GM21737 (cell line): Measurements from ENCODE around the gene RUNX2.

ENCODE experiments used
- ATAC-seq: cut with Tn5 transposase; IDR thresholded peaks from one replicate; pipeline ENCODE4 v1.9.1; 2021; ENCODE audit warnings: mild to moderate bottlenecking, moderate library complexity; ENCODE audit not compliant: unreplicated experiment

The RUNX2 gene

DNA sequence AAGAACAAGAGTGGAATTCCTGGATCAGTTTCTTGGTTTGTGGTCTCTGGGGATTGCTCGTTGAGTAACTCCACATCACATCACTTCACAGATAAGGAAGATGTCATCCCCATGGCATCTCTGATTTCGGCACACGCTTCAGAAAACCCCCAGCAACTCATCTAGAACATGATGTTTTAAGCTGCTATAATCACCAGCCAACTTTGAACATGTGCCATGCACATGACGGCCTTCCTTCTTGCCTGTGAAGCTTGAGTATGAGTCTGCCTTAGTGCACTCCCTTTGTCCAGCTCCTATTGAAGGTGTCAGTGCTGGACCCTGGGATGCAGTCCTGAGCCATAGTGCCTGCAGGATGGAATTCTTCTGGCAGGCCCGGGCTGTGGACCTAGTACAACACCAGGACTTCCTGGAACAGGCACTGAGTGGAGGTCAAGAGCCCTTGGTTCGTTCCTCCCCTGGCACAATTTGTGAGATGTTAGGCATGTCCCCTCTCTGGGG, 281.1 kb downstream of the RUNX2 start:
- ATAC-seq, result no peak

DNA sequence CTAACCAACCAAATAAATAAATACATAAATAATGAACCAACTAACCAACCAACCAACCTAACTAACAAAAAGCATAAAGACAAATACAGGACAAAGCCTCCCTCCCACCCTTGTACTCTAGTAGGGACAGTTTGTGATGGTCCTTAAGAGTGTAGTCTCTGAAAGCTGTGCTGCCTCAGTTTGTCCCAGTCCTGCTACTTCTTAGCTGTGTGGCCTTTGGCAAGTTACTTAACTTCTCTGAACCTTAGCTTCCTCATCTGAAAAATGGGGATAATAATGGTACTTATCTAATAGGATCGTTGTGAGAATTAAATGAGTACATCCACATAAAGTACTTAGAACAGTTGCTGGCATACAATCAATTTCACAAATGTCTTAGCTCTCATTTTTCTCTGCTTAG, 282.2 kb downstream of the RUNX2 start:
- ATAC-seq, result no peak

DNA sequence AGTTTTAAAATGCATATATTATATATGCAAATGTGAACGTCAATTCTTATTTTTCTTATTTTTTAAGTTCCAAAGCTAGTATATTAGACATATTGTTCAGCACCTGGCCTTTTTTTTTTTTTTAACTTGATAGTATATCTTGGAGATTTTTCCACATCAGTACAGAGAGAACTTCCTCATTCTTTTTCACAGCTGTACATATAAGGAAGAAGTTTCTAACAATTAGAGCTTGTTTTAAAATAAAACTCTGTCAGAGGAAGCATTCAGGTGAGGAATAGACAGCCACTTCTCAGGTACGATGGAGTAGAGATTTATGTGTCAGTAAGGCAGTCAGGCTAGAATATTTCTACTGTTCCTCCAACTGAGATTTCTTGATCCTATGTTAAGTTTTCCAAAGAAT, 282.7 kb downstream of the RUNX2 start:
- no peak for ATAC-seq

DNA sequence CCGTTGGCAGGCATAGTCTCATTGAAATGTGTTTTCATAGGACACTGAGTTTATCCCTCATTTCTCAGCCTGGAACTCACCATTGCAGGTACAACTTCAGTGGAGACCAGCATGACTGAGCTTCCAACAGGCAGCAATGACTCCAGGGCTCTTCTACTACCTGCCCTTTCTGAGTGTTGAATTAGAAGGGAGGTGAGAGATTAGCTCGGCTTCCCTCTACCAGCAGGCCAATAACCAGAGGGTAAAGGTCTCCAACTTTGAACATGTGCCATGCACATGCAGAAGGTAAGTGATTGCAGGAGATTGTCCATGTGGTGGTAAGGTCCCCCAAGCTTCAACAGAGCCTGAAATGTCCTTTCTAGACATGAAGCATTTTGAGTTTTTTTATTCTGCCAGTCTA, 283.4 kb downstream of the RUNX2 start:
- no peak for ATAC-seq

DNA sequence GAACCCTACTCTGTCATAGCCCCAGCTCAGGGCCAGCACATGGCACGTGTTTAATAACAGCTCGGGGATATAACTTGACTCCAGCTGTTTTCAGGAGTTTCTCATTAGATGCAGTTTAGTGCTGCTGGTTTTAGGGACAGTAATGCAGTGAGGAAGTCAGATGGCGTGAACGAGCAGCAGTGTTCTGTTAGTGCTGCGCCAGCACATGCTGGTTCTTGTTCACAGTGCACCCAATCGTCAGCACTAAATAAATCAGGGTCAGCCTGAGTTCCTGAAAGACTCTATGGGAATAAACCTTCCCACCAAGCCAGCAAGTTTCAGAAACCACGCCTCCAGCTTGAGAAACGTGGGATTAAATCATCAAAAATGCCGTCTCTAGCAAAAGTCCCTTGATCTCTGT, 285.5 kb downstream of the RUNX2 start:
- ATAC-seq, result no peak

DNA sequence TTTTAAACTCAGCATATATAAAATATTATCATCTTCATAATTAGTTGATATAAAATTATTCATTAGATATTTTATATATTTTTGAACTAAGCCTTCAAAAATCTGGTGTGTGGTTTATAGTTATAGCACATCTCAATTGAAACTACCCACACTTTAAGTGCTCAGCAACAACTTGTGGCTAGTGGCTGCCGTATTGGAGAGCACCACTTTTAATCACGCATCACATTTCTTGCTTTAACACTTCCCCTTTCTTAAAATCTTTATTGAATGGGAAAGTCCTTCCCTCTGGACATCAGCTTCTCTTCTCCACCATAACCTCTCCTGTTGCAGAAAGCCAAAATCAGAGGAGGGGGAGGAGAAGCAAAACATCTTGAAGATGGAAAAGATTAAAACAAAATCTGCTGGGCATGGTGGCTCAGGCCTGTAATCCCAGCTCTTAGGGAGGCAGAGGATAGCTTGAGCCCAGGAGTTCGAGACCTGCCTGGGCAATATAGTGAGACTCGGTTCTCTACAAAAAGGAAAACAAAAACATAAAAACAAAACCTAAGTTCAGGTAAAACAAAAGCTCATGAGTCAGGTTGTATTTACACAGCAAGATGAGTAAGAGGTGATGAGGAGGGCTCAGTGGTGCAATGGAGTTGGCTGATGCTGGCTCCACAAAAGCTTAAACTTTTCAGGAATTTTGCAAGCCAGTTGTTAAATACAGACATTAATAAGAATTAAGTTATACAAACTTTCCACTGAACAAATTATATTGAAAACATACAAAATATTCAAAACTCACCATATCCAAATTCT, 286.6 kb downstream of the RUNX2 start:
- no peak for ATAC-seq

DNA sequence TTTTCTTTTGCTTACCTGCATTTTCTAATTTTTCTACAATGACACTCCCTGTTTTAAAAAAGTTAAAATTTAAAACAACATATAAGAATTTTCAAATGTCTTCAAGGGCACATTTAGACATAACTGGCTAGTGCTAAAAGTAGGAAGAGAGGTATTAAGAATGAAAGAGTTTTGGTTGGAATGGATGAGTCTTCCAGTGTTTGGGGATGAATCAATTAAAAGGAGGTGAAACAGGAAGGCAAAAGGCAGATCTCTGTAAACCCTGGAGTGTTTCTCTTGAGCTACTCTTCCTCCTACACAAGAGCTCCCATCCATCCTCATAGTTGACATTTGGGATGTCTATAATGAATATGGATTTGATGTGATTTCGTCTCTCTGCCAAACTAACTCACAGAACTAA, 288.1 kb downstream of the RUNX2 start:
- ATAC-seq, result no peak

DNA sequence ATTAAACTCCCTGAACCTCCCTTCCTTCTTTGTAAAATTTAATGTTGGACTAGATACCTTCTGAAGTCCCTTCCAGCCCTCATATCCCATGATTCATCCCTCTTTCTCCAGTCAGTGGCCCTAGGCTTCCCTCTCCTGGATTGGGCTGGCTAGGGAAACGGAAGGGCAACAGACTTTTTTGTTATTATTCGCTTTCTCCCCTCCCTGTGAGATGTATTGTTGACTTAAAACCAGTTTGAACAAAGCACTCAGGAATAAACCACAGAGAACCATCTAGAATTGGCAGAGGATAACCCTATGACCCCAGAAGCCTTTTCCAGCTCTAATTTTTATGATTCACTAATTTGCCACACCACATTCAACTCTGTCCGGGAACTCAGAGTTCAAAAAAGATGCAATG, 289.3 kb downstream of the RUNX2 start:
- no peak for ATAC-seq

DNA sequence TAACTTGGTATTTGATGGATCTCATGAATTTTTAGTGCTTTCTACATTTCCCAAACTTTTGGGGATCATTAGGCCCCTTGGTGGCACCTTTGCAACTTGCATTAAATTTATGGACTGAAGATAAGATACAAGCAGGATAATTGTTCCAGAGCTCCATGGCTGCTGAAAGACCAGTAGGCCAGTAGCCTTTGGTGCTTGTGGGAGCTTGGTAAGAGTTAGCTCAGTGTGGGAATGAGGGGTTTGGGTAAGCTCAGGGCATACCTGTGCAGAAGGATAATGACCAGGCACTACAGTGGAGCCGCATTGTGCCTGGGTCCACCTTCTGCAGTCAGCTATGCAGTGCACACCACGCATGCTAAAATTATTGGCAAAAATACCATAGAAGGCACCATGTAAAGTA, 290.1 kb downstream of the RUNX2 start:
- ATAC-seq, result no peak

DNA sequence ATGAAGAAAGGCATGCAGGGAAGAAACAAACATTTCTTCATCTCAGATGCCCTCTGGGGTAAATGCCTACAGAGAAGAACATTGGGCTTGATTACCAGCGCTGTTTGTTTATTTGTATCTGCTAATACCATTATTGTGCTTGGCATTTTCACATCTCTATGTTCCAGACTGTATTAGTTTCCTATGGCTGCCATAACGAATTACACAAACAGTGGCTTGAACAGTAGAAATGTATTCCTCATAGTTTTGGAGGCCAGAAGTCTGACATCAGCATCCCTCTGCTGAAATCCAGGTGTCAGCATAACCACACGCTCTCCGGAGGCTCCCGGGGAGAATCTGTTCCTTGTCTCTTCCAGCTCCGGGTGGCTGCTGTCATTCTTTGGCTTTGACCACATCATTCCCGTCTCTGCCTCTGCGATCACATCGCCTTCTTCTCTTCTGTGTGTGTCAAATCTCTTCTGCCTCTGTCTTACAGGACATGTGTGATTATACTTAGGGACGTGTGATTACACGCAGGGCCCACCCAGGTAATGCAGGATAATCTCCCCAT, 291.2 kb downstream of the RUNX2 start:
- ATAC-seq, result no peak

DNA sequence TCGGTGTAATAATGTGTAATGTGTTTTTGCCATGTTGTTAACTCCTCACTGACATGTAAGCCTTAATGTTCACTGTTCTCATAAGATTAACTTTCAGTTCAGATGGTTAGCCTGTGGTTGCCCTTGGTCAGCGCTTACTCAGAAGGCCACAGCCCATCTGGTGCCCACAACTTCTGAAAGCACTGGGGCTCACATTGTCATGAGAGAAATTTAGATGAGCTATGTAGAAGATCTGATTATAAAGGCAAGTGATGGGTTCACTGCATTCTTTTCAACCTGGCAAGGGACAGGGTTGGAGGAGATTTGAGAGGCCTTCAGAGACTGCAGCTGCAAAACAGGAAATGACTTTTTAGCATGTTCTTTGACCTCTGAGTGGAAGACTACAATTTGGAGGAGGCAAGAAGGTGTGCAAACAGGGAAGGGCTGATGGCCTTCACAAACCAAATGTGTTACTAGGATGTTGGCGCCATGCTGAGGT, 291.9 kb downstream of the RUNX2 start:
- ATAC-seq, result no peak

DNA sequence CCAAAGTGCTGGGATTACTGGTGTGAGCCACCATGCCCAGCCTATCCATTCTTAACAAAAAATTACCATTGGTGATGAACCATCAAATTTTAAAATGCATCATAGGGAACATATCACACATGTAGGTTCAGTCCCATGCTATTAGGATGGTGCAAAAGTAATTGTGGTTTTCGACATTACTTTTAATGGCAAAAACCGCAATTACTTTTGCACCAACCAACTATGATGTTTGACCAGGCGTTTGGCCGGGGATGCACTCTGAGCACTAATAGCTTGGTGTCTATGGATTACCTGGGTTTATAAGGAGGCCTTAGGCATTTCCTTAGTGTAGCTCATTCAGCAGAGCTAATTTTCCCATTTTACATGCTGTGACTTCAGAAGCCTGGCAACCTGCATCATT, 296.1 kb downstream of the RUNX2 start:
- ATAC-seq, result no peak

DNA sequence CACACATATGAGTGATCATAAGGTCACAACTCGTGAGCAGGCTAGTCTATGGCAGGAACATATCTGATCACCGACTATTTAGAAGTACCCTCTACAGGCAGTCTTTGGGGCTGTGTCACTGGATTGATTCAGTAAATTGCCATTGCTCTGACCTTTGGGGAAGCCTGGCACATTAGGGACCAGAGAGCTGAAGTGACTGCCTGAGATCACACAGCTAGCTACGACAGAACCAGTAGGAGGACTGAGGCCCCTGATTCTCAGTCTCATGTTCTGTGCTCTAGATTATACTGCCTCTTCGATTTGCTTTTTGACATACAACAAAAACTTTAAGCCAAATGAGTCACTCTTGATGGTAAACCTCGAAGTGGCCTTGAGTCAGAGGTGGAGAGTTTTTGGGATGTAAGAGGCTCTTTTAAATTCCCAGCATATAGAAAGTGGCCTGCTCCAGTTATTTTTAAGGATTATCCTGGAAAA, 297.1 kb downstream of the RUNX2 start:
- ATAC-seq, result no peak

DNA sequence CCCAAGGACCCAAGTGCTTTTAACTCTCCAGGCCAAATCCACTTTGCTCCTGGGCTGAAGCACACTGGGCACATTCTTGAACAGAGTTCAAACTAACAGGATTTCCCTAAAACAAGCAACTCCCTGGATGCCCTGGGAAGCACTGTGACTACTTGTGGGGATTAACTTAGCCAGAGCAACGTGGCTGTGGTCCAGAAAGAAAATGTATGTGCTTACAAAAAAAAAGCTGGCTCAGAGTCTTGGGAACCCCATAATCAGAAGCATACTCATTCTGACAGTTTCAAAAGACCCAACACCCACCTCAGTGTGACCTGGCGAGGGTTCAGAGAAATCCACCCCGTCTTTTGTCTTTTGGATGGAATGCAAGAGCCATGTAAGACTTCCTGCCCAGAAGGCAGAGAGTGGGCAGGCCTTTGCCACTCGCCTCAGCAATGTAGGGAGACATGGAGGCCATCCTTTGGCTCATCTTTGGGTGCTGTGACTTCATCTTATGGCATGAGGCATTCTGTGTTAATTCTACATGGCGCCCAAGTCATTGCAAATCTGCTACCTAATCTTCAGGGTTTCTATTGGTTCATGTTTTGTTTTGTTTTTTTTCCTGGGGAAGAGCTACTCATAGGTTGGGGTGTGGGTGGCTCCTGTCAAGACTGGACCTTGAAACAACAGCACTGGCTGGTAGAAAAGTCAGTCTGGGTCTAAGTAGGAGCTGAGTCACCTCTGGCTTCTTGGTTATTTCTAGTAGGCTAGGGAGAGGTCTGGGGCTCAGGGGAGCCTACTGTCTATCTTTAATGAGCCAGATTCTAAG, 298.2 kb downstream of the RUNX2 start:
- no peak for ATAC-seq

DNA sequence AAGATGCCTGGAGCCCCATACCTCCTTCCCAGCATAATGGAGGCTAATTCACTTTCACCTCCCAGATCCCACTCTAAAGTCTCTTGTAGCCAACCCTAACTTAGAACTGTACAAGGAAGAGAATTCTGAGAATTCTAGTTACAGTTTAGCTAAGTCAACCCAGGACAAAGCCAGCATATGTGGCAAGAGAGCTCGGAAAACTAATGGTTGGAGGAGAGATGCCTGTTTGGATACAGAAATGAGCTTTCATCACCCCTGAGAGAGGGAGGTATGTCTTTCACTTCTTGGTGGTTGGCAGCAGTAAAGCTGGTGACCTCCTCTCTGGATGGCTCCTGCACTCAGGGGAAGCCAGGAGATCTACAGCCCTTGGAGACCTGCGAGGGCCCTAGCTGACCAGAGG, 302.2 kb downstream of the RUNX2 start:
- no peak for ATAC-seq

DNA sequence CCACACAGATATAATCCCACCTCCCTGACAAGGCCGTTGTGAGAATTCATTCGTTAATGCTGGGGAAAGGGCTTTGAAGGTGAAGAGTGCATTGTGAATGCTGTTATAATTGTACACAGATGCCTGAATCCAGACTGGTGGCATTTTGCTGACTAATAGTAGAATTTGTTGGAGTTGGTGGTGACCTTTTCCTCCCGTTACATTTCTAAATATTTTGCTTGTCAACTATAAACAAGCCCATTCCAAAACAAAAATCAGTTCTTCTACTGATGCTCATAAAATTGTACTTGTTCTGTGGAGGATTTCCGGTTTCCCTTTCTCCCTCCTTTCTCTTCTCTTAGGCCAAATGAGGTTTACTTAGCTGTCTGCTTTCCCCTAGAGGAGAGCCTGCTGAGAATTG, 302.7 kb downstream of the RUNX2 start:
- ATAC-seq, result no peak

DNA sequence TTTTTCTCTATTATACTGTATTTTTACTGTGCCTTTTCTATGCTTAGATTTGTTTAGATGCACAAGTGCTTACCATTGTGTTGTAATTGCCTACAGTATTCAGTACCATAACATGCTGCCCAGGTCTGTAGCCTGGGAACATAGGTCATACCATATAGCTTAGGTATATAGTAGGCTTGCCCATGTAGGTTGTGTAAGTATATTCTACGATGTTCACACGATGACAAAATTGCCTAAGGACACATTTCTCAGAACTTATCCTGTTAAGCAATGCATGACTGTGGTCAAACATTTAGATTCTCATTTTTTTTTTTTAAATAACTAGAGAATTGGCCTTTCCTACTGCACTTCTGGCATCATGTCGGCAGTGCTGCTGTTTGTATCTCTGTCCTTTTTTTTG, 303.3 kb downstream of the RUNX2 start:
- ATAC-seq, result no peak

DNA sequence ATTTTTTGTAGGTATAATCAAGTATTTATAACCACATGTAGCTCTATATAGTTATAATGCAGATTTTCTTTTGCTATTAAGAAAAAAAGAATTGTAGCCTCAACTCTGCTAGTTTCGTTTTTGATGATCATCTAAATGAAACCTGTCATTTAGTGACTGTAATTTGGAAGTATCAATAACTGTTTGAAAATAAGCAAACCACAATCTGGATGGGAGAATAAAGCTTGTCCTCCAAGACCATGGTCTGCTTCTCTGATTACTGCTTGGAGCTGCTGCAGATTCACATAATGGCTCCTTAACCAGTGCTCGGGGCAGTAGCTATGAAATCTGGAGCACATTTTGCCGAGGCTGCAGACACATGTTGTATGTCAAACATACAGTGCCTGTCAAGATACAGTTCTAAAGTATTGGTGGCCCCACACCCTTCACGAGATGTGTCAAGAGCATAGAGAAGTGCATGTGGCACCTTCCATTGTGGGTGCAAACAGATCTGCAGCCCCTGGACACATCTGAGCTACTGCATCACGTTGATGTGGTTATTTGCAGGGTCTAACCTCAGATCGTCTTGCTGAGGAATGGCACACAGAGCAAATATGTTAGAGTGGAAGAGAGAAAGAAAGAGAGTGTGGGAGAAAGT, 305.3 kb downstream of the RUNX2 start:
- no peak for ATAC-seq

DNA sequence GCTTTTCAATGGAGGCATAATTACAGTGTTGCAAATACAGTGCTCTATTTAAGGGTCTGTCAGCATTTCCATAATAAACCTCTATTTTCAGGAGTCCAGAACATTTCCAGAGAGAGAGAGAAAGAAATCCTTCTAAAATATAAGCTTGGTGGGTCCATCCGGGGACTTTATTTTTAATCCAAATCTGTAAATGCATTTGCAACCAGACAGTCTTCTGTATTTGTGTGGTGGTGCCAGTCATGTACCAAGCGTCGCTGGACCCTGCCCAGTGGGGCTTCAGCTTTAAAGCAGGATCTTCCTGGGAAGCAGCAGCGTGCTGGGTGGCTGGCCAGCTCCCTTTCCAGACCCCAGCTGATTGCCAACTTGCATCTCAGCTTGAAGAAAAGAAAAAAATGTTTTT, 306.1 kb downstream of the RUNX2 start:
- ATAC-seq, result no peak

DNA sequence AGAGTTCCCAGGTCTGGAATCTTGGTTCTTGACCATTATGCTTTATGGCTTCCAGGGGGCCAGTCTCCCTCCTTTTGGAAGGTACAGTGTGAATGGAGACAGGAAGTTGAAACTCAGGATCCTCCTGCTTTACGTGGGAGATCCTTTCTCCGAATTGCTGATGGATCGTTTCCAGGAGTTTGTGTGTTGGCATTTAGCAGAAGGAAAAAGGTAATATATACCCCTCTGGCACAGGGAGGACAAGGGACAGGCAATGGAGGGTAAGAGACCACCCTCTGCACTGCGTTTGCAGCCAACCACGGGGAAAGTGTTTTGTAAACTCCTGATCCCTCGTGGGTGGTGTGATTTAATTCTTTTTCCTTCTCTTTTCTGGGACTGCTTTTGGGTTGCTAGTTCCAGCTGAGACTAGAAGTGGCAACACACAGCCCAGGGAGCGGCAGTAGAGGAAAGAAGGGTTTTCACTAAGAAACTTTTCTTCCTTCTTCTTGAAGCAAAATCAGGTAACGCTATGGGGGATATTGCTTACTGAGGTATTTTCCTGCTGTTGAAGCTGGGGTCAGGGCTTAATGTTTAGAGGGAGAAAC, 307.2 kb downstream of the RUNX2 start:
- no peak for ATAC-seq

DNA sequence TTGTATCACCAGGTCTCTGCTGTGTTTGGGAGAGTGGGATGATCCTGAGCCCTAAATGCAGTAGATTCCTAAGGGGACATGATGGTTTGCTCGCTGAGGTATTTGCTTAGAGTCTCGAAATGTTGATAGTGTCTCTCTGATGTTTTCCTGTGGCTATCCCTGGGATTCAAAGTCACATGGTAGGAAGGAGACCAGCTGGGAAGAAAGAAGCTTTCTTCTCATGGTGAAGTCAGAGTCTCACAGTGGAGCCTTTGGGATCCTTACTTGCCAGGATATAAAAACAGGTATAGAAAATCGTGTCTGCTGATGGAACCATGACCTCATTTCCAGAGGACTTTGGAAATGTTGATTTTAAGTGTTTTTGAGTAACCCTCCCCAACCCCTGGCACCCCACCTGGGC, 308.9 kb downstream of the RUNX2 start:
- ATAC-seq, result no peak
